ENCODE data around the gene GALNT2. TPM values are rescaled to one million over a fixed set of nuclear protein-coding genes. Genes with fewer than 3 reads are reported as not detected.

The GALNT2 gene
- total and polyA plus RNA-seq, 10 of the 15 experiments (the other 5 are each of a cell fraction or from before 2014, with no cell fraction given), result 0.52 to 27.7 (median 16.3) TPM

GRCh38 chr1:230105754-230106625 is 39.0 kb downstream of the GALNT2 start (continued):
- TF ChIP-seq IRF3 (IDR thresholded peaks at IDR 0.05) (no peak), EP300 (IDR thresholded peaks at IDR 0.05; ENCODE audit: borderline replicate concordance in 1 of 2, control insufficient read depth in 1 of 2, low read depth in 2 of 2, low read length in 2 of 2) (peak in 1 of 2 experiments; percentile 51; a peak in 1 of 4 replicates), YBX1 (IDR thresholded peaks at IDR 0.05) (no peak), RAD51 (IDR thresholded peaks at IDR 0.05) (no peak), ZNF592 (IDR thresholded peaks at IDR 0.05) (no peak), POLR2AphosphoS2 (IDR thresholded peaks at IDR 0.05; ENCODE audit: low read depth, low read length) (no peak), NR2F1 (conservative IDR thresholded peaks at IDR 0.05) (no peak; the same call in 1 of the 2 replicates), RELB (IDR thresholded peaks at IDR 0.05; ENCODE audit: low read depth) (no peak), ATF7 (IDR thresholded peaks at IDR 0.05; ENCODE audit: low read depth) (no peak), ZNF687 (IDR thresholded peaks at IDR 0.05) (no peak; the same call in 1 of the 2 replicates), ELK1 (IDR thresholded peaks at IDR 0.05; ENCODE audit: low read depth, low read length) (no peak), SMAD5 (IDR thresholded peaks at IDR 0.05; ENCODE audit: low read depth) (no peak), MEF2B (IDR thresholded peaks at IDR 0.05; ENCODE audit: partially characterized antibody, poor library complexity, severe bottlenecking) (no peak), GABPA (IDR thresholded peaks at IDR 0.05; ENCODE audit: low read depth) (no peak), MXI1 (IDR thresholded peaks at IDR 0.05; ENCODE audit: low read depth, low read length) (0 out of 2 replicates have a peak, but pooled peaks have one; percentile 20), RUNX3 (IDR thresholded peaks at IDR 0.05; ENCODE audit: low read length) (peak; percentile 72)
